NCI-H510A treated with DMSO at 0.1 percent for 48 hours (cell line): ENCODE data around the gene ERO1B.
"Not testable (repeated sequence)": the region's sequence is repeated elsewhere in the genome, so short reads cannot be mapped to it uniquely, and the experiment has no call there.

Source experiments
- DNase-seq: peaks from one replicate; lab custom pipeline; 2025; lab: John Stamatoyannopoulos, UW

Gene ERO1B

GRCh38 chr1:236281654-236282424 lies at the start of gene ERO1B:
TSS of gene ERO1B (minus strand) at chr1:236281958. CDS start at chr1:236281783, 175 bp downstream.
- peak; percentile 88 for DNase-seq

- DNase-seq, result not testable (repeated sequence)
These were observed 49.7 kb upstream of the ERO1B start for GRCh38 chr1:236331412-236331811.

- DNase-seq, result no peak
These were observed 44.7 kb upstream of the ERO1B start for GRCh38 chr1:236326432-236326831.

- no peak for DNase-seq
These were observed 43.8 kb upstream of the ERO1B start for GRCh38 chr1:236325567-236325966.

- DNase-seq, result no peak
These were observed 42.2 kb upstream of the ERO1B start for GRCh38 chr1:236323819-236324411.

- no peak for DNase-seq
These were observed 41.0 kb upstream of the ERO1B start for GRCh38 chr1:236322566-236323409.

- no peak for DNase-seq
These were observed 39.3 kb upstream of the ERO1B start for GRCh38 chr1:236321101-236321500.

- no peak for DNase-seq
These were observed 38.9 kb upstream of the ERO1B start for GRCh38 chr1:236320671-236321070.

GRCh38 chr1:236320214-236320613 lies 38.5 kb upstream of the ERO1B start:
- no peak for DNase-seq

GRCh38 chr1:236316437-236316836 lies 34.7 kb upstream of the ERO1B start:
- DNase-seq, result no peak

- no peak for DNase-seq
These were observed 33.8 kb upstream of the ERO1B start for GRCh38 chr1:236315518-236315917.

- no peak for DNase-seq
These were observed 33.3 kb upstream of the ERO1B start for GRCh38 chr1:236315092-236315491.

- DNase-seq, result not testable (repeated sequence)
These were observed 32.3 kb upstream of the ERO1B start for GRCh38 chr1:236314050-236314449.

GRCh38 chr1:236313427-236313826 lies 31.7 kb upstream of the ERO1B start:
- no peak for DNase-seq

- no peak for DNase-seq
These were observed 29.3 kb upstream of the ERO1B start for GRCh38 chr1:236311040-236311439.

GRCh38 chr1:236308827-236309226 lies 27.1 kb upstream of the ERO1B start:
- no peak for DNase-seq

GRCh38 chr1:236307435-236307834 lies 25.7 kb upstream of the ERO1B start:
- no peak for DNase-seq

- DNase-seq, result no peak
These were observed 22.9 kb upstream of the ERO1B start for GRCh38 chr1:236304682-236305081.

- no peak for DNase-seq
These were observed 21.9 kb upstream of the ERO1B start for GRCh38 chr1:236303675-236304074.

- no peak for DNase-seq
These were observed 21.2 kb upstream of the ERO1B start for GRCh38 chr1:236302941-236303340.

- peak; percentile 16 for DNase-seq
These were observed 20.2 kb upstream of the ERO1B start for GRCh38 chr1:236301958-236302335.

- peak; percentile 16 for DNase-seq
These were observed 19.6 kb upstream of the ERO1B start for GRCh38 chr1:236301080-236301957.
